Thyroid gland (tissue), 4 donors: ENCODE data around the gene EDN2. TPM values are rescaled to one million over a fixed set of nuclear protein-coding genes. Genes with fewer than 3 reads are reported as not detected.

Experiments used
- DNase-seq, 2 donors: peaks; one replicate each; pipeline ENCODE4 v3.0.0-alpha.2; 2019
- H3K27ac ChIP-seq, 3 donors: fragments of 200-600 bp; sonication (generic); 1 replicate in 2 of 3; 2 replicates in 1 of 3; pipeline ENCODE4 v1.5.1; 2016 to 2019; ENCODE audit warnings: mild to moderate bottlenecking in 1 of 3, moderate library complexity in 1 of 3
- H3K27me3 ChIP-seq: fragments of 200-600 bp; sonication (generic); one replicate; pipeline ENCODE4 v1.5.1; 2019
- H3K36me3 ChIP-seq, 2 donors: fragments of 200-600 bp; sonication (generic); one replicate each; pipeline ENCODE4 v1.5.1; 2016 to 2019
- H3K4me1 ChIP-seq, 2 donors: fragments of 200-600 bp; sonication (generic); one replicate each; pipeline ENCODE4 v1.5.1; 2017 to 2019
- H3K4me3 ChIP-seq, 3 donors: fragments of 200-600 bp; sonication (generic); replicated peaks in 1 of 3; 1 replicate in 2 of 3; 2 replicates in 1 of 3; pipeline ENCODE4 v1.5.1; 2016; ENCODE audit warnings: mild to moderate bottlenecking in 1 of 3
- H3K9me3 ChIP-seq: fragments of 200-600 bp; sonication (generic); one replicate; pipeline ENCODE4 v1.5.1; 2017
- CTCF ChIP-seq, 6 experiments: fragments of 200-600 bp in 3 of 6; fragments of 450-650 bp in 3 of 6; sonication (generic) in 3 of 6; IDR thresholded peaks; one replicate each; pipeline ENCODE4 v1.5.1; 2016 to 2019; ENCODE audit warnings: antibody characterized with exemption in 6 of 6, mild to moderate bottlenecking in 2 of 6, inconsistent platforms in 1 of 6, moderate library complexity in 1 of 6
- POLR2A ChIP-seq, 2 donors: fragments of 450-650 bp; IDR thresholded peaks; one replicate each; pipeline ENCODE4 v1.6.1; 2017; ENCODE audit warnings: antibody characterized with exemption in 2 of 2, mild to moderate bottlenecking in 2 of 2, moderate library complexity in 1 of 2
- WGBS, 2 donors: methylation state at CpG; one replicate each; pipeline ENCODE4 v1.1.5; 2017; 5-methylcytosine and 5-hydroxymethylcytosine counted together
- intact Hi-C: fragments of 100-400 bp; cut with DNase I; formaldehyde crosslinking; loops from one replicate; pipeline ENCODE4 v1.15.1; 2023
- total RNA-seq, 4 donors: library from RNA; depleted of rRNA; stranded (reverse); fragments of >200 nt; gene quantifications; one replicate each; pipeline ENCODE4 v1.2.3, GENCODE V29; 2016

Gene EDN2
- total RNA-seq, 4 donors from 2014 or later = not detected

DNA sequence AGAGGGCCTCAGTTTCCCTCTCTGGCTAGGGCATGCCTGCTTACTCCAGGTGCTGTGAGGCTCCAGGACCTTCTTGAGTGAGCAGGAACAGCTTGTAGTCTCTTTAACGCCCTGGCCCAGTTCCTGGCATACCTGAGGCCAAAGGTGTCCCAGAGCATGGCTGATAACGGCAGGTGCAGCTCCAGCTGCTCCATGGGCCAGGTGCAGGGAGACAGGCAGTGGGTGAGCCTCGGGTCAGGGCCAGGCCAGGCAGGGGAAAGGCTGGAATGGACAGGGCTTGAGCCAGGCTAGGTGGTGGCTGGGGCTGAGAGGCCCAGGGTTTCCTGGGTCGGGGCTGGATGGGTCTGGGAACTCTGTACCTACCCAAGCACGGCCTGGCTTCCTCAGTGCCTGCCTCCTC is 18.3 kb downstream of the EDN2 start:
- WGBS, 2 donors = 64 to 90% methylated on average over 3 to 4 of the region's 5 CpGs
- TF ChIP-seq POLR2A (IDR thresholded peaks at IDR 0.05) = no peak
- TF ChIP-seq CTCF (IDR thresholded peaks at IDR 0.05) = no peak
- Histone ChIP-seq H3K4me3 (no peak overlapping the region), H3K27ac (no peak overlapping the region), H3K9me3 (no peaks in the 10 kb centered on the region), H3K36me3 (no peaks in the 10 kb centered on the region), H3K4me1 (peaks cover 0 to 4% of the 10 kb centered on the region in 2 donors), H3K27me3 (no peaks in the 10 kb centered on the region)
- intact Hi-C loops = no loop called here
- no peak for DNase-seq

DNA sequence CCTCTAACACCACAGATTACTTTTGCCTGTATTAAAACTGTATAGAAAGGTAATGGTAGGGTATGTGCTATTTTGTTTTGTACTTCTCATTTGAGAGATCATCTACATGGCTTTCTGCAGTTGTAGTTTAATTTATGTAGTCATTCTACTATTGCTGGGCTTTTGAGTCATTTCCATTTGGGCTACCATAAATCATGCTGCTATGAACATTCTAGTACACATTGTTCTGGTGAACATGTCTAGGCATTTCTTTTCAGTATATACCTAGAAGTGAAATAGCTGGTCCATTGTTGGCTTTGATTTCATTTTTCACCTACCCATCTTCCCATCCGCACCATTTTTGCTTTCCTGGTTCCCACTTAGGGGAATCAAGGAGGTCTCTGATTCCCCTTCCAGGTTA is 18.7 kb downstream of the EDN2 start:
- WGBS, 2 donors = 91 to 93% methylated on average over 1 of the region's 1 CpG

GRCh38 chr1:41464885-41465284 is 19.6 kb downstream of the EDN2 start:
- DNase-seq = no peak
- H3K4me1 ChIP-seq = peaks cover 0 to 4% of the 10 kb centered on the region in 2 donors
- no peaks in the 10 kb centered on the region for H3K27me3 ChIP-seq
- 91 to 95% methylated on average over 7 of the region's 7 CpGs for WGBS, 2 donors
- TF ChIP-seq POLR2A (IDR thresholded peaks at IDR 0.05) (no peak), CTCF (IDR thresholded peaks at IDR 0.05) (no peak)
- no peak overlapping the region for H3K4me3 ChIP-seq
- H3K36me3 ChIP-seq = no peaks in the 10 kb centered on the region
- H3K9me3 ChIP-seq = no peaks in the 10 kb centered on the region
- intact Hi-C loops = no loop called here
- H3K27ac ChIP-seq = no peak overlapping the region

More for the DNA sequence above, 18.7 kb downstream of the EDN2 start:
- Histone ChIP-seq H3K27me3 (no peaks in the 10 kb centered on the region), H3K27ac (no peak overlapping the region), H3K4me3 (no peak overlapping the region), H3K4me1 (peaks cover 0 to 4% of the 10 kb centered on the region in 2 donors), H3K9me3 (no peaks in the 10 kb centered on the region), H3K36me3 (no peaks in the 10 kb centered on the region)
- TF ChIP-seq POLR2A (IDR thresholded peaks at IDR 0.05) = no peak
- TF ChIP-seq CTCF (IDR thresholded peaks at IDR 0.05) = no peak
- no peak for DNase-seq
- intact Hi-C loops = no loop called here

DNA sequence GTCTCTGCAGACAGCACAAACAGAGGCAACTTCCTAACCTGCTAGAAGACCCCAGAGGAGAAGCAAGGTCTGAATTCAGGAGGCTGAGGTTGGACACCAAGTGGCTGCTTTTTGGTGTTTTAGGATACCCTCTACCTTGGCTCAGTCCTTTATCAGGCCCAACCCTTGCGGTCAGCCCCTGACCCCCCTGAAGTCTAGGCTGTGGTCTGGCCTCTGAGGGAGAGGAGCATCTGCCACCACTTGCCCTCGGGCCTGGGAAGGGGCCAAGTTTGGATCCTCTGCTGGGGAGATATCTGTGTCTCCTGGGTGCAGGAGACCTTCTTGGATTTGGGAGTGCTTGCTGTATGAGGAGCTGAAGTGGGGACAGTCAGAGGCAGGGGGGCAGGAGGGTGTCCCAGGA is 21.0 kb downstream of the EDN2 start:
- peaks cover 0 to 4% of the 10 kb centered on the region in 2 donors for H3K4me1 ChIP-seq
- DNase-seq = no peak
- no peak overlapping the region for H3K27ac ChIP-seq
- H3K4me3 ChIP-seq = no peak overlapping the region
- intact Hi-C loops = no loop called here
- 92 to 100% methylated on average over 1 to 2 of the region's 2 CpGs for WGBS, 2 donors
- H3K9me3 ChIP-seq = no peaks in the 10 kb centered on the region
- no peak for TF ChIP-seq CTCF (IDR thresholded peaks at IDR 0.05)
- no peak for TF ChIP-seq POLR2A (IDR thresholded peaks at IDR 0.05)
- no peaks in the 10 kb centered on the region for H3K36me3 ChIP-seq
- H3K27me3 ChIP-seq = no peaks in the 10 kb centered on the region

DNA sequence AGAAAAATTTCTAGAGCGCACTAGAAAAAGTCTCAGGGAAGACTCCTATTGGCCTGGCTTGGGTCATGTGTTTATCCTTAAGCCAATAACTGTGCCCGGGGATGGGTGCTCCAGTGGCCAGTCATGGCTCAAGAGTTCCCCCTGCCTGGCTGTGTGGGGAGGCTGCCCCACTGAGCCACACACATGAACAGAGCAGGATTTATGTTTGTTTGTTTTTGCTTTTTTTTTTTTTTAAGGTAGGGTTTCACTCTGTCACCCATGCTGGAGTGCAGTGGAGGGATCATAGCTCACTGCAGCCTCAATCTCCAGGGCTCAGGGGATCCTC is 21.8 kb downstream of the EDN2 start:
- no peaks in the 10 kb centered on the region for H3K27me3 ChIP-seq
- H3K4me1 ChIP-seq = peaks cover 0 to 4% of the 10 kb centered on the region in 2 donors
- H3K27ac ChIP-seq = no peak overlapping the region
- H3K9me3 ChIP-seq = no peaks in the 10 kb centered on the region
- DNase-seq = no peak
- 82 to 96% methylated on average over 2 of the region's 2 CpGs for WGBS, 2 donors
- H3K36me3 ChIP-seq = no peaks in the 10 kb centered on the region
- H3K4me3 ChIP-seq = no peak overlapping the region
- intact Hi-C loops = no loop called here
- TF ChIP-seq CTCF (IDR thresholded peaks at IDR 0.05) (no peak), POLR2A (IDR thresholded peaks at IDR 0.05) (no peak)
